ENCODE measurements around the gene POU6F2.
A peak's percentile ranks its signal among the peaks of the same experiment; 100 is the strongest.
"Not testable (repeated sequence)": the region's sequence is repeated elsewhere in the genome, so short reads cannot be mapped to it uniquely, and the experiment has no call there.

POU6F2 gene

GRCh38 chr7:38977685-38978084, at the start of gene POU6F2:
TSS of gene POU6F2 (plus strand) at chr7:38977909. CDS start at chr7:38977954, 45 bp downstream.
- no peak for DNase-seq (ENCODE audit: low spot score)

- no peak for DNase-seq (ENCODE audit: low spot score)
Observed at GRCh38 chr7:38928506-38928905, 49.2 kb upstream of the POU6F2 start.

- no peak for DNase-seq (ENCODE audit: low spot score)
Observed at GRCh38 chr7:38929460-38930171, 48.1 kb upstream of the POU6F2 start.

- peak; percentile 57 for DNase-seq (ENCODE audit: low spot score)
Observed at GRCh38 chr7:38932509-38933168, 45.1 kb upstream of the POU6F2 start.

GRCh38 chr7:38934051-38934450, 43.7 kb upstream of the POU6F2 start:
- DNase-seq (ENCODE audit: low spot score) = no peak

- no peak for DNase-seq (ENCODE audit: low spot score)
Observed at GRCh38 chr7:38934536-38934935, 43.2 kb upstream of the POU6F2 start.

- DNase-seq (ENCODE audit: low spot score) = no peak
Observed at GRCh38 chr7:38936641-38937040, 41.1 kb upstream of the POU6F2 start.

GRCh38 chr7:38938001-38938485, 39.7 kb upstream of the POU6F2 start:
- DNase-seq (ENCODE audit: low spot score) = no peak

- DNase-seq (ENCODE audit: low spot score) = no peak
Observed at GRCh38 chr7:38938589-38938988, 39.1 kb upstream of the POU6F2 start.

GRCh38 chr7:38940774-38941173, 36.9 kb upstream of the POU6F2 start:
- DNase-seq (ENCODE audit: low spot score) = no peak

- no peak for DNase-seq (ENCODE audit: low spot score)
Observed at GRCh38 chr7:38942431-38943051, 35.2 kb upstream of the POU6F2 start.

GRCh38 chr7:38947541-38947940, 30.2 kb upstream of the POU6F2 start:
- DNase-seq (ENCODE audit: low spot score) = not testable (repeated sequence)

- no peak for DNase-seq (ENCODE audit: low spot score)
Observed at GRCh38 chr7:38950309-38950708, 27.4 kb upstream of the POU6F2 start.

GRCh38 chr7:38951213-38951612, 26.5 kb upstream of the POU6F2 start:
- no peak for DNase-seq (ENCODE audit: low spot score)

GRCh38 chr7:38953227-38953626, 24.5 kb upstream of the POU6F2 start:
- DNase-seq (ENCODE audit: low spot score) = no peak

GRCh38 chr7:38953971-38954370, 23.7 kb upstream of the POU6F2 start:
- DNase-seq (ENCODE audit: low spot score) = no peak

GRCh38 chr7:38955892-38956291, 21.8 kb upstream of the POU6F2 start:
- no peak for DNase-seq (ENCODE audit: low spot score)

- DNase-seq (ENCODE audit: low spot score) = no peak
Observed at GRCh38 chr7:38962028-38962427, 15.7 kb upstream of the POU6F2 start.

- DNase-seq (ENCODE audit: low spot score) = no peak
Observed at GRCh38 chr7:38964921-38965320, 12.8 kb upstream of the POU6F2 start.

- no peak for DNase-seq (ENCODE audit: low spot score)
Observed at GRCh38 chr7:38973760-38974159, 3.9 kb upstream of the POU6F2 start.

- DNase-seq (ENCODE audit: low spot score) = peak; percentile 31
Observed at GRCh38 chr7:38975944-38976392, 1.7 kb upstream of the POU6F2 start.

- no peak for DNase-seq (ENCODE audit: low spot score)
Observed at GRCh38 chr7:38978491-38978890, 782 bp downstream of the POU6F2 start.

- DNase-seq (ENCODE audit: low spot score) = no peak
Observed at GRCh38 chr7:38992203-38992602, 14.5 kb downstream of the POU6F2 start.
